NT2/D1 (cell line): ENCODE results near the gene NUDT10.

Source experiments
- DNase-seq: peaks from one replicate; pipeline ENCODE4 v3.0.0-alpha.2; 2011; ENCODE audit warnings: low read depth, low spot score
- H3K27me3 ChIP-seq: 2 replicates; pipeline ENCODE4 v1.6.0; 2011; ENCODE audit warnings: mild to moderate bottlenecking; ENCODE audit not compliant: insufficient read length, insufficient read depth
- H3K36me3 ChIP-seq: 2 replicates; pipeline ENCODE4 v1.6.1; 2011; ENCODE audit warnings: mild to moderate bottlenecking, low read length, mixed read lengths; ENCODE audit not compliant: insufficient read depth, insufficient read length
- H3K4me1 ChIP-seq: 2 replicates; pipeline ENCODE4 v1.5.1; 2011; ENCODE audit not compliant: insufficient read depth, insufficient read length
- H3K4me3 ChIP-seq: 2 replicates; pipeline ENCODE4 v1.5.1; 2011; ENCODE audit warnings: low read depth; ENCODE audit not compliant: insufficient read length
- H3K9ac ChIP-seq: 2 replicates; pipeline ENCODE4 v1.6.0; 2011; ENCODE audit warnings: low read depth; ENCODE audit not compliant: insufficient read length
- H3K9me3 ChIP-seq: 2 replicates; pipeline ENCODE4 v1.5.1; 2011; ENCODE audit warnings: mild to moderate bottlenecking, low read length; ENCODE audit not compliant: insufficient read depth
- SUZ12 ChIP-seq: IDR thresholded peaks from 2 replicates; pipeline ENCODE4 v1.6.1; 2011; ENCODE audit not compliant: insufficient read length, insufficient read depth; ENCODE audit errors: extremely low read depth
- YY1 ChIP-seq: IDR thresholded peaks from 2 replicates; pipeline ENCODE4 v1.6.1; 2011; ENCODE audit not compliant: insufficient read length, insufficient read depth
- ZNF274 ChIP-seq: IDR thresholded peaks from 2 replicates; pipeline ENCODE4 v1.6.1; 2011; ENCODE audit warnings: mild to moderate bottlenecking, low read depth, low read length

NUDT10 gene

DNA sequence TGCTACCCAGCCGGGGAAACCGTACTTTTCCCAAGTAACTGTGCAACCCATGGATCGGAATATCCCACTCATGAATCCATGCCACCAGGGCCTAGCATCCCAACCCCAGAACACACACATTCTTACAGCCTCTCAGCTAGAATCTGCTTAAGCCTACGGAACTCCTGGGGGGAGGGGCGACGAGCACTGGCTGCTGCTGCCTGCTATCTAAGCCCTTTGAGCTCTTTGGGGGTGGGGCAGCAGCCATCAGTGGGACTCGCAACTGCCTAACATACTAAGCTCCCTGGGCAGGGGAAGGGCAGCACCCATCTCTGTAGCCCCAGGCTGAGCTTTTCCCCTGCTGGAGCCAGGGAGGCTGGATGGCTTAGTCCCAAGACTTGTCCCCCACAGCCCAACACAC lies 28.6 kb downstream of the NUDT10 start:
- no peak overlapping the region for H3K4me3 ChIP-seq
- no peak overlapping the region for H3K9ac ChIP-seq
- H3K9me3 ChIP-seq, result no peaks in the 10 kb centered on the region
- H3K27me3 ChIP-seq, result no peaks in the 10 kb centered on the region
- TF ChIP-seq YY1, result no peak
- no peak for TF ChIP-seq SUZ12
- no peak for TF ChIP-seq ZNF274
- peak; percentile 62 for DNase-seq
- H3K36me3 ChIP-seq, result no peaks in the 10 kb centered on the region
- peaks cover 6% of the 10 kb centered on the region for H3K4me1 ChIP-seq

DNA sequence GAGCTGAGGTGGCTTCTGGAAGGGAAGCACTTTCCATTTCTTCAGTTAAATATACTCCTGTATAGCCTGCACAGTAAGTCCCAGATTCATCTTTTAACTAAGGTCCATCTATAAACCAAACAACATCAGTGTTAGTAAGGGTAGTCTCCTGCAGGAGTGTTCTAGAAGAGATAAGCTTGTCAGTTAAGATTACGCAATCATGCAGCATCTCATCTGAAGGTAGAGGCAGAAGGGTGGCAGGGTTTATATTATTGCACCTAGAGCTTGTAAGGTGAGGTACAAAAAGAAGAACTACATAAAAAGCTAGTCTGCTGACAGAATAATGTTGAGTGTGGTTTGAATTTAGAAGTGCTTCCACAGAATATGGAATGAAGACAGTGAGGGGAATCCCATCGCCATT lies 44.0 kb downstream of the NUDT10 start:
- no peak overlapping the region for H3K4me3 ChIP-seq
- TF ChIP-seq ZNF274, result no peak
- TF ChIP-seq YY1, result no peak
- TF ChIP-seq SUZ12, result no peak
- H3K4me1 ChIP-seq, result no peaks in the 10 kb centered on the region
- H3K36me3 ChIP-seq, result no peaks in the 10 kb centered on the region
- no peak for DNase-seq
- H3K9ac ChIP-seq, result no peak overlapping the region
- no peaks in the 10 kb centered on the region for H3K9me3 ChIP-seq
- H3K27me3 ChIP-seq, result no peaks in the 10 kb centered on the region
